Keratinocyte (primary cell): Measurements from ENCODE around the gene MRPL53. TPM values are rescaled to one million over a fixed set of nuclear protein-coding genes. Genes with fewer than 3 reads are reported as not detected.

ENCODE experiments used
- DNase-seq: peaks from one replicate; pipeline ENCODE4 v3.0.0-alpha.2; 2011; ENCODE audit warnings: low read depth, missing footprints, low spot score
- FAIRE-seq: peaks from 2 replicates; lab custom pipeline; 2011; peaks lifted over from hg19 to GRCh38; lab: Jason Lieb, UNC
- H2AFZ ChIP-seq: 2 replicates; pipeline ENCODE4 v1.6.0; 2012; ENCODE audit warnings: low read length, control low read depth, inconsistent platforms; ENCODE audit not compliant: control insufficient read depth
- H3K27ac ChIP-seq: 2 replicates; pipeline ENCODE4 v1.5.1; 2011; ENCODE audit warnings: low read length; ENCODE audit not compliant: control insufficient read depth, insufficient read depth
- H3K27me3 ChIP-seq: 3 replicates; pipeline ENCODE4 v1.6.0; 2011; ENCODE audit warnings: low read length; ENCODE audit not compliant: control insufficient read depth, insufficient read depth; ENCODE audit errors: extremely low read depth
- H3K36me3 ChIP-seq, 2 experiments: 2 replicates in 1 of 2; 3 replicates in 1 of 2; pipeline ENCODE4 v1.5.1; 2011; ENCODE audit warnings: low read length in 2 of 2, mild to moderate bottlenecking in 1 of 2; ENCODE audit not compliant: control insufficient read depth in 2 of 2, insufficient read depth in 2 of 2; ENCODE audit errors: extremely low read depth in 1 of 2
- H3K4me1 ChIP-seq: 3 replicates; pipeline ENCODE4 v1.5.1; 2011; ENCODE audit warnings: low read length; ENCODE audit not compliant: control insufficient read depth, insufficient read depth; ENCODE audit errors: extremely low read depth
- H3K4me2 ChIP-seq: 3 replicates; pipeline ENCODE4 v1.6.0; 2011; ENCODE audit warnings: low read depth, low read length; ENCODE audit not compliant: control insufficient read depth, insufficient read depth; ENCODE audit errors: extremely low read depth
- H3K4me3 ChIP-seq, 3 experiments: fragments of 200-600 bp in 1 of 3; sonication (generic) in 1 of 3; 2 replicates in 2 of 3; 3 replicates in 1 of 3; pipeline ENCODE4 v1.5.1; 2011 to 2016; ENCODE audit warnings: low read length in 3 of 3, mild to moderate bottlenecking in 3 of 3, control low read depth in 2 of 3, inconsistent platforms in 1 of 3, low read depth in 1 of 3, mixed read lengths in 1 of 3, mixed run types in 1 of 3, moderate library complexity in 1 of 3; ENCODE audit not compliant: control insufficient read depth in 2 of 3, insufficient read depth in 2 of 3; ENCODE audit errors: extremely low read depth in 1 of 3
- H3K79me2 ChIP-seq: 2 replicates; pipeline ENCODE4 v1.6.0; 2012; ENCODE audit warnings: low read length; ENCODE audit not compliant: control insufficient read depth, insufficient read depth
- H3K9ac ChIP-seq: 3 replicates; pipeline ENCODE4 v1.6.0; 2011; ENCODE audit warnings: low read length; ENCODE audit not compliant: control insufficient read depth, insufficient read depth; ENCODE audit errors: extremely low read depth
- H3K9me1 ChIP-seq: 3 replicates; pipeline ENCODE4 v1.6.0; 2011; ENCODE audit warnings: low read length; ENCODE audit not compliant: control insufficient read depth, insufficient read depth; ENCODE audit errors: extremely low read depth
- H3K9me3 ChIP-seq: 2 replicates; pipeline ENCODE4 v1.5.1; 2012; ENCODE audit warnings: low read depth, low read length; ENCODE audit not compliant: control insufficient read depth
- H4K20me1 ChIP-seq: 3 replicates; pipeline ENCODE4 v1.6.0; 2011; ENCODE audit warnings: low read length; ENCODE audit not compliant: control insufficient read depth, insufficient read depth; ENCODE audit errors: extremely low read depth
- CTCF ChIP-seq, 3 experiments: IDR thresholded peaks in 1 of 3; conservative IDR thresholded peaks in 1 of 3; optimal IDR thresholded peaks in 1 of 3; 2 replicates in 2 of 3; 3 replicates in 1 of 3; pipeline versions ENCODE3 to v1.5.1; 2011; ENCODE audit warnings: low read length in 3 of 3, mild to moderate bottlenecking in 3 of 3, moderate library complexity in 2 of 3, control low read depth in 1 of 3, inconsistent platforms in 1 of 3; ENCODE audit not compliant: insufficient read depth in 2 of 3; ENCODE audit errors: extremely low read depth in 1 of 3
- EZH2 ChIP-seq: IDR thresholded peaks from one replicate; pipeline ENCODE4 v1.6.1; 2012; ENCODE audit warnings: inconsistent platforms, mild to moderate bottlenecking, low read length, moderate library complexity
- dilution Hi-C: fragments of 300-500 bp; cut with MboI; formaldehyde crosslinking; loops from one replicate; pipeline ENCODE4 v1.7.0; 2020; ENCODE audit warnings: low sequenced_read_pairs; ENCODE audit not compliant: extremely low pct_ligation_motif_present
- polyA plus RNA-seq, 5 experiments: library from polyadenylated mRNA; depleted of rRNA in 3 of 5; stranded (reverse) in 3 of 5; stranded (forward) in 1 of 5; unstranded in 1 of 5; fragments of >200 nt; gene quantifications; 1 replicate in 1 of 5; 2 replicates in 3 of 5; 3 replicates in 1 of 5; pipeline versions ENCODE4 v1.2.1 to v1.2.3, GENCODE V29; 2011 to 2012; ENCODE audit warnings: missing spikeins in 2 of 5, low read depth in 1 of 5, low replicate concordance in 1 of 5

MRPL53 gene
- polyA plus RNA-seq, 1 donor (not counting 4 experiments of a cell fraction or from before 2014, with no cell fraction given) = 31.0 TPM

GRCh38 chr2:74514368-74515270 is 42.1 kb upstream of the MRPL53 start, which contains the start of gene TLX2:
TSS of gene TLX2 (plus strand) at chr2:74514450. CDS start at chr2:74514807, 357 bp downstream.
- H3K27ac ChIP-seq = no peak within 1 kb of the TSS
- no peak within 1 kb of the TSS for H3K9ac ChIP-seq
- TF ChIP-seq CTCF (optimal IDR thresholded peaks at IDR 0.05 in 1 of 3, IDR thresholded peaks at IDR 0.05 in 1 of 3, conservative IDR thresholded peaks at IDR 0.05 in 1 of 3; ENCODE audit: extremely low read depth in 1 of 3, insufficient read depth in 2 of 3, low read length in 3 of 3) = no peak
- no peak for TF ChIP-seq EZH2
- DNase-seq (no peak), FAIRE-seq (no peak)
- peaks cover 62% of the 10 kb centered on the region for H3K27me3 ChIP-seq
- H4K20me1 ChIP-seq = no peaks in the 10 kb centered on the region
- H3K9me1 ChIP-seq = no peaks in the 10 kb centered on the region
- H3K79me2 ChIP-seq = no peaks in the 10 kb centered on the region
- H3K36me3 ChIP-seq = no peaks in the 10 kb centered on the region
- no peak within 1 kb of the TSS for H3K4me3 ChIP-seq
- H3K9me3 ChIP-seq = no peaks in the 10 kb centered on the region
- peak within 1 kb of the TSS; percentile 12 for H3K4me2 ChIP-seq
- dilution Hi-C loops = no loop called here
- peaks cover 6% of the 10 kb centered on the region for H3K4me1 ChIP-seq
- H2AFZ ChIP-seq = no peak within 1 kb of the TSS

- peak; percentile 91 for TF ChIP-seq EZH2
- no peak for TF ChIP-seq CTCF (optimal IDR thresholded peaks at IDR 0.05 in 1 of 3, IDR thresholded peaks at IDR 0.05 in 1 of 3, conservative IDR thresholded peaks at IDR 0.05 in 1 of 3; ENCODE audit: extremely low read depth in 1 of 3, insufficient read depth in 2 of 3, low read length in 3 of 3)
- H3K4me3 ChIP-seq = no peak overlapping the region
- no peak overlapping the region for H3K4me2 ChIP-seq
- no peaks in the 10 kb centered on the region for H3K79me2 ChIP-seq
- H3K9me3 ChIP-seq = no peaks in the 10 kb centered on the region
- H3K4me1 ChIP-seq = peaks cover 6% of the 10 kb centered on the region
- H3K9ac ChIP-seq = no peak overlapping the region
- H4K20me1 ChIP-seq = no peaks in the 10 kb centered on the region
- FAIRE-seq = no peak
- DNase-seq = no peak
- H3K36me3 ChIP-seq = no peaks in the 10 kb centered on the region
- dilution Hi-C loops = no loop called here
- no peaks in the 10 kb centered on the region for H3K9me1 ChIP-seq
- H3K27ac ChIP-seq = no peak overlapping the region
- no peak overlapping the region for H2AFZ ChIP-seq
- H3K27me3 ChIP-seq = peaks cover 60% of the 10 kb centered on the region
These were observed 41.3 kb upstream of the MRPL53 start for GRCh38 chr2:74513605-74514367.
